AG09309 (cell line): ENCODE measurements around the gene DOCK9.

Experiments used
- DNase-seq: peaks from one replicate; pipeline ENCODE4 v3.0.0-alpha.2; 2010; ENCODE audit warnings: low read depth
- H3K4me3 ChIP-seq: 2 replicates; pipeline ENCODE4 v1.5.1; 2011; ENCODE audit warnings: mild to moderate bottlenecking, low read depth, low read length, moderate library complexity; ENCODE audit not compliant: control insufficient read depth
- TF ChIP-seq, protein P1 (sequence below): IDR thresholded peaks from 2 replicates; pipeline ENCODE4 v1.5.1; 2011; ENCODE audit warnings: mild to moderate bottlenecking, low read depth, low read length, inconsistent platforms; ENCODE audit not compliant: insufficient read depth, control insufficient read depth; ENCODE audit errors: missing control alignments

DOCK9 gene

DNA sequence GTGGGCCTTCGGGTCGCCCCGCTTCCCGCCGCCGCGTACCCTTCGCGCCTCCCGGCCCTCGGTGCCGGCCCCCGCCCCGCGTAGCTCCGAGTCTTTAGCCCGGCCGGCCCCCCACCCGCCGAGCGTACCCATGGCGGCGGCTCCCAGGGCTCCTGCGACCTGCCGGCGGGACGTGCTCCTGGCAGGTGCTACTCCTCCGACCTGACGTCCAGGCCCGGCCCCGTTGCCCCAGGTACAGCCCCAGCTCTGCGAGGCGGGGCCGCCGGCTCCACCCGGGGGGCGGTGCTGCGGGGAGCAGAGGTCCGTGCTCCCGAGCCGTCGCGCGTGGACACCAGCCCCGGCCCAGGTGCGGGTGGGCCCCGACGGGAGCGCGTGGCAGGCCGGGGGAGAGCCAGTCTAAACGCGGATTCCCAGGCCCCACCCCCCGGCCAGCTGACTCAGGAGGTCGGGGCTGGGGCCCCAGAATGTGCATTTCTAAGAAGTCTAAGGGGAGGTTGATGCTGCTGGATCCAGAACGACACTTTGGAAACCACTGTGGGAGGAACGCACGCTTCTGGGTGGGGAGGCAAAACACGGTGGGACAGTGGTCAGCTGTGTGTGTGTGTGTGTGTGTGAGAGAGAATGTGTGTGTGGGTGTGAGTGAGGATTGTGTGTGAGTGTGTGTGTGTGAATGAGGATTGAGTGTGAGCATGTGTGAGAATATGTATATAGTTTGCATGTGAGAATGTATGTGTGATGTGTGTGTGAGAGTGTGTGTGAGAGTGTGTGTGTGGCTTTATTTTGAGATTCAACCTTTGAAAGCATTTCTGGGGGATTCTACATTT is 225.2 kb downstream of the DOCK9 start, which contains the start of gene SLC15A1:
Gene SLC15A1, minus strand, starts transcription at position 206 of the 824 bp plus-strand sequence. Its CDS starts 74 bp downstream, at position 132.
- no peak for DNase-seq
- TF ChIP-seq, protein P1, sequence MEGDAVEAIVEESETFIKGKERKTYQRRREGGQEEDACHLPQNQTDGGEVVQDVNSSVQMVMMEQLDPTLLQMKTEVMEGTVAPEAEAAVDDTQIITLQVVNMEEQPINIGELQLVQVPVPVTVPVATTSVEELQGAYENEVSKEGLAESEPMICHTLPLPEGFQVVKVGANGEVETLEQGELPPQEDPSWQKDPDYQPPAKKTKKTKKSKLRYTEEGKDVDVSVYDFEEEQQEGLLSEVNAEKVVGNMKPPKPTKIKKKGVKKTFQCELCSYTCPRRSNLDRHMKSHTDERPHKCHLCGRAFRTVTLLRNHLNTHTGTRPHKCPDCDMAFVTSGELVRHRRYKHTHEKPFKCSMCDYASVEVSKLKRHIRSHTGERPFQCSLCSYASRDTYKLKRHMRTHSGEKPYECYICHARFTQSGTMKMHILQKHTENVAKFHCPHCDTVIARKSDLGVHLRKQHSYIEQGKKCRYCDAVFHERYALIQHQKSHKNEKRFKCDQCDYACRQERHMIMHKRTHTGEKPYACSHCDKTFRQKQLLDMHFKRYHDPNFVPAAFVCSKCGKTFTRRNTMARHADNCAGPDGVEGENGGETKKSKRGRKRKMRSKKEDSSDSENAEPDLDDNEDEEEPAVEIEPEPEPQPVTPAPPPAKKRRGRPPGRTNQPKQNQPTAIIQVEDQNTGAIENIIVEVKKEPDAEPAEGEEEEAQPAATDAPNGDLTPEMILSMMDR, result no peak
- H3K4me3 ChIP-seq, result peak within 1 kb of the TSS; percentile 14

DNA sequence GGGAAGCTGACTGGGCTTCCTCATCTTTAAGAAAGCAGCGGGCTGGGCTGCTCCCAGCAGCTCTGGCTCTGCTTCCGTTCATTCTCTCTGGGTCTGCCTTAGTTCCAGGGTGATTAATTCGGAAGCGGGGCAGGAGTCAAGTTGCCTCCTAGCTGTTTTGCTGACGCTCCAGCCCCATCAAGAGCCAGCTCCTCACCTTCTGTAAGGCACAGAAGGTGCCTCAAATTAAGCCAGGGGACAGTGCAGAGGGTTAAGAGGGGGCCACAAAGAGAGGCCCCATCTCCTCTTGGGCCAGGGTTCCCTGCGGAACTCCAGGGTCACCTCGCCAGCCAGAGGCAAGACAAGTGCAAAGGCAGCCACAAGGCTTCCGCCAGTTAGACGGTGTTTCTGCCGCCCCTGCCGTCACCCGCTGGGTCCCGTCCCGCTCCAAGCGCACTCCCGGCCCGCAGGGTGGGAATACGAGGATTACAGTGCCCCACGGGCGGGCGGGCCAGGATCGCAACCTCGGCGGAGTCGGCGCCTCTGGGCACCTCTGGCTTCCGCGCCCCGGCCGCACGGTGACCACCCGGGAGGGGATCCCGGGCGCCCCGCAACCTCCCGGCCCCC is 225.9 kb downstream of the DOCK9 start:
- DNase-seq, result no peak
- H3K4me3 ChIP-seq, result peak overlapping the region; percentile 14
- TF ChIP-seq, protein P1, result no peak

- DNase-seq, result no peak
- TF ChIP-seq, protein P1, result no peak
- H3K4me3 ChIP-seq, result no peak overlapping the region
Measured at GRCh38 chr13:98751367-98751782, 226.5 kb downstream of the DOCK9 start.

GRCh38 chr13:98749501-98749900 is 228.4 kb downstream of the DOCK9 start:
- DNase-seq, result peak; percentile 76
- TF ChIP-seq, protein P1, result no peak
- no peak overlapping the region for H3K4me3 ChIP-seq

DNA sequence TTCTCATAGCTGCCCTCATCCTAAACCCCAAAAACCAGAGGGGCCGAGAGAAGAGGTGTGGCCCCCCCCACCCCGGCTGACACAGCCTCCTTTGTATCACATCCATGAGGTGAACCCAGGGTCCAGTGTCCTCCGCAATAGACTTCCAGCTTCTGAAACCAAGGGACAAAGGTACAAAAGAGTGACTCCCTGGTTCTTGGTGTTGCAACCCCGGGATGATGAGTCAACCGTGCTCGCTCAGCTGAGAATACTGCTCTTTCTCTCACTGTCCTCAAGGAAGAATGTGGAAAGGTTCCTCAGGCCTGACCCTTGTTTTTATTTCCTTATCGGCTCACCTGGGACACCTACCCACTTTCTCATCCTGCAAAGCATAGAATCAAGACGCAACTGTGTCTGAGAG is 230.9 kb downstream of the DOCK9 start:
- TF ChIP-seq, protein P1, result no peak
- DNase-seq, result no peak
- no peak overlapping the region for H3K4me3 ChIP-seq
